Activated naive CD8-positive, alpha-beta T cell treated with anti-CD3 and anti-CD28 coated beads, Interleukin-2, amount 10 ng/mL, durations not matched to agents 7 days and 5 days (primary cell): Measurements from ENCODE around the gene TMEM109. TPM values are rescaled to one million over a fixed set of nuclear protein-coding genes. Genes with fewer than 3 reads are reported as not detected.

Experiments used
- ATAC-seq: fragments of 150-1000 bp; cut with Tn5 transposase; one replicate; pipeline ENCODE4 v1.10.0; 2021; ENCODE audit warnings: low read depth, moderate library complexity
- POLR2A ChIA-PET: fragments of 350-600 bp; sonication (Branson Sonifier 250); formaldehyde crosslinking; loops from one replicate; lab custom pipeline; 2021; ENCODE audit warnings: antibody characterized with exemption; lab: Charles Lee
- DNase-seq: peaks from one replicate; pipeline ENCODE4 v3.0.0; 2021
- H3K27ac Mint-ChIP-seq: one replicate; pipeline ENCODE4 v1.8.0; 2022; ENCODE audit warnings: mild to moderate bottlenecking, mixed read lengths
- H3K27me3 Mint-ChIP-seq: one replicate; pipeline ENCODE4 v1.8.0; 2022; ENCODE audit warnings: mild to moderate bottlenecking, moderate library complexity, mixed read lengths
- H3K36me3 Mint-ChIP-seq: one replicate; pipeline ENCODE4 v1.8.0; 2021; ENCODE audit warnings: mild to moderate bottlenecking, mixed read lengths
- H3K4me1 Mint-ChIP-seq: one replicate; pipeline ENCODE4 v1.8.0; 2021; ENCODE audit warnings: mixed read lengths
- H3K4me3 Mint-ChIP-seq: one replicate; pipeline ENCODE4 v1.8.0; 2022; ENCODE audit warnings: mild to moderate bottlenecking, moderate library complexity, mixed read lengths
- H3K9me3 Mint-ChIP-seq: one replicate; pipeline ENCODE4 v1.8.0; 2021; ENCODE audit warnings: mixed read lengths
- total RNA-seq, 2 experiments: library from RNA; stranded (reverse); gene quantifications; one replicate each; pipeline ENCODE4 v1.2.3, GENCODE V29; 2021

The TMEM109 gene
- total RNA-seq, 2 experiments from 2014 or later, result 97.8 to 102 TPM

GRCh38 chr11:60872124-60872960 is 41.6 kb upstream of the TMEM109 start:
- ATAC-seq, result no peak

GRCh38 chr11:60872961-60873524 is 40.9 kb upstream of the TMEM109 start:
- ATAC-seq, result no peak
- Mint-ChIP-seq H3K4me3 (no peak overlapping the region), H3K36me3 (no peaks in the 10 kb centered on the region), H3K27ac (peak overlapping the region; percentile 62), H3K4me1 (peaks cover 53% of the 10 kb centered on the region), H3K9me3 (no peaks in the 10 kb centered on the region), H3K27me3 (no peaks in the 10 kb centered on the region)
- DNase-seq, result no peak
- POLR2A ChIA-PET, result interaction anchor here (2.2 kb wide), 1 partner anchor 17 kb away, joined by 7 read pairs; the partner anchor contains the start of gene PTGDR2

More at GRCh38 chr11:60872124-60872960, 41.6 kb upstream of the TMEM109 start:
- Mint-ChIP-seq H3K9me3 (no peaks in the 10 kb centered on the region), H3K4me1 (peaks cover 54% of the 10 kb centered on the region), H3K27ac (peak overlapping the region; percentile 70), H3K4me3 (peak overlapping the region; percentile 59), H3K36me3 (no peaks in the 10 kb centered on the region), H3K27me3 (no peaks in the 10 kb centered on the region)
- no peak for DNase-seq
- POLR2A ChIA-PET, result interaction anchor here (0.7 to 2.2 kb wide), 8 partner anchors 12 to 40 kb away, joined by 3 to 13 read pairs (median 4); partner anchors contain the start of genes CCDC86 and PTGDR2

GRCh38 chr11:60873533-60873932 is 40.4 kb upstream of the TMEM109 start:
- DNase-seq, result no peak
- no peaks in the 10 kb centered on the region for H3K36me3 Mint-ChIP-seq
- no peaks in the 10 kb centered on the region for H3K9me3 Mint-ChIP-seq
- H3K27ac Mint-ChIP-seq, result peak overlapping the region; percentile 62
- peaks cover 48% of the 10 kb centered on the region for H3K4me1 Mint-ChIP-seq
- POLR2A ChIA-PET, result no interaction called here
- ATAC-seq, result no peak
- no peaks in the 10 kb centered on the region for H3K27me3 Mint-ChIP-seq
- H3K4me3 Mint-ChIP-seq, result no peak overlapping the region

GRCh38 chr11:60874421-60875365 is 39.3 kb upstream of the TMEM109 start:
- ATAC-seq (no peak), DNase-seq (no peak)
- Mint-ChIP-seq H3K36me3 (peaks cover 3% of the 10 kb centered on the region), H3K27ac (peak overlapping the region; percentile 54), H3K27me3 (no peaks in the 10 kb centered on the region), H3K4me3 (no peak overlapping the region), H3K9me3 (no peaks in the 10 kb centered on the region), H3K4me1 (peaks cover 41% of the 10 kb centered on the region)
- POLR2A ChIA-PET, result no interaction called here

GRCh38 chr11:60875366-60876167 is 38.4 kb upstream of the TMEM109 start:
- Mint-ChIP-seq H3K9me3 (no peaks in the 10 kb centered on the region), H3K27ac (no peak overlapping the region), H3K4me3 (no peak overlapping the region), H3K4me1 (peaks cover 36% of the 10 kb centered on the region), H3K27me3 (no peaks in the 10 kb centered on the region), H3K36me3 (peaks cover 3% of the 10 kb centered on the region)
- ATAC-seq (no peak), DNase-seq (no peak)
- POLR2A ChIA-PET, result no interaction called here

- peak overlapping the region; percentile 30 for H3K27ac Mint-ChIP-seq
- H3K4me3 Mint-ChIP-seq, result no peak overlapping the region
- peaks cover 3% of the 10 kb centered on the region for H3K36me3 Mint-ChIP-seq
- DNase-seq (no peak), ATAC-seq (no peak)
- no peaks in the 10 kb centered on the region for H3K27me3 Mint-ChIP-seq
- H3K4me1 Mint-ChIP-seq, result peaks cover 33% of the 10 kb centered on the region
- no peaks in the 10 kb centered on the region for H3K9me3 Mint-ChIP-seq
- POLR2A ChIA-PET, result no interaction called here
Measured at GRCh38 chr11:60876168-60876485, 37.8 kb upstream of the TMEM109 start.

GRCh38 chr11:60878245-60879101 is 35.5 kb upstream of the TMEM109 start:
- POLR2A ChIA-PET, result no interaction called here
- Mint-ChIP-seq H3K4me1 (peaks cover 15% of the 10 kb centered on the region), H3K36me3 (peaks cover 9% of the 10 kb centered on the region), H3K27me3 (no peaks in the 10 kb centered on the region), H3K4me3 (no peak overlapping the region), H3K27ac (no peak overlapping the region), H3K9me3 (no peaks in the 10 kb centered on the region)
- ATAC-seq (no peak), DNase-seq (no peak)

GRCh38 chr11:60879104-60879503 is 34.9 kb upstream of the TMEM109 start:
- ATAC-seq (no peak), DNase-seq (no peak)
- Mint-ChIP-seq H3K4me3 (no peak overlapping the region), H3K4me1 (peaks cover 11% of the 10 kb centered on the region), H3K27me3 (no peaks in the 10 kb centered on the region), H3K27ac (no peak overlapping the region), H3K9me3 (no peaks in the 10 kb centered on the region), H3K36me3 (peaks cover 13% of the 10 kb centered on the region)
- POLR2A ChIA-PET, result no interaction called here

GRCh38 chr11:60879971-60880588 is 33.9 kb upstream of the TMEM109 start:
- POLR2A ChIA-PET, result no interaction called here
- H3K27ac Mint-ChIP-seq, result no peak overlapping the region

GRCh38 chr11:60880643-60881282 is 33.2 kb upstream of the TMEM109 start:
- POLR2A ChIA-PET, result no interaction called here
- no peak for ATAC-seq
- Mint-ChIP-seq H3K36me3 (peaks cover 19% of the 10 kb centered on the region), H3K27me3 (no peaks in the 10 kb centered on the region), H3K9me3 (no peaks in the 10 kb centered on the region), H3K27ac (peak overlapping the region; percentile 49), H3K4me3 (no peak overlapping the region), H3K4me1 (peaks cover 9% of the 10 kb centered on the region)
- DNase-seq, result no peak

More at GRCh38 chr11:60879971-60880588, 33.9 kb upstream of the TMEM109 start:
- Mint-ChIP-seq H3K9me3 (no peaks in the 10 kb centered on the region), H3K27me3 (no peaks in the 10 kb centered on the region), H3K4me3 (no peak overlapping the region), H3K36me3 (peaks cover 15% of the 10 kb centered on the region), H3K4me1 (peaks cover 9% of the 10 kb centered on the region)
- DNase-seq (no peak), ATAC-seq (peak; percentile 36)

- Mint-ChIP-seq H3K27ac (no peak overlapping the region), H3K9me3 (no peaks in the 10 kb centered on the region), H3K36me3 (peaks cover 26% of the 10 kb centered on the region), H3K4me1 (peaks cover 9% of the 10 kb centered on the region), H3K27me3 (no peaks in the 10 kb centered on the region), H3K4me3 (no peak overlapping the region)
- POLR2A ChIA-PET, result interaction anchor here (0.7 to 2.8 kb wide), 8 partner anchors 17 to 112 kb away, joined by 3 to 35 read pairs (median 6); partner anchors contain the start of gene PTGDR2
- ATAC-seq (peak; percentile 99), DNase-seq (peak; percentile 55)
Measured at GRCh38 chr11:60887556-60887955, 26.4 kb upstream of the TMEM109 start.
